ENCODE results near the gene NOBOX. TPM values are rescaled to one million over a fixed set of nuclear protein-coding genes. Genes with fewer than 3 reads are reported as not detected.

Gene NOBOX
- total RNA-seq, 1 donor from 2014 or later, result not detected

GRCh38 chr7:144415858-144416257, 12.4 kb upstream of the NOBOX start:
- Mint-ChIP-seq H3K4me3 (no peak overlapping the region), H3K36me3 (ENCODE audit: low read depth) (no peaks in the 10 kb centered on the region), H3K9me3 (no peaks in the 10 kb centered on the region), H3K27me3 (peaks cover 1% of the 10 kb centered on the region), H3K27ac (no peak overlapping the region), H3K4me1 (no peaks in the 10 kb centered on the region)
- ATAC-seq (ENCODE audit: low read depth) (no peak), DNase-seq (no peak)
- intact Hi-C loops (cut with micrococcal nuclease), result no loop called here
- ChIA-PET CTCF (no interaction called here), POLR2A (no interaction called here)
- TF ChIP-seq, protein P1, sequence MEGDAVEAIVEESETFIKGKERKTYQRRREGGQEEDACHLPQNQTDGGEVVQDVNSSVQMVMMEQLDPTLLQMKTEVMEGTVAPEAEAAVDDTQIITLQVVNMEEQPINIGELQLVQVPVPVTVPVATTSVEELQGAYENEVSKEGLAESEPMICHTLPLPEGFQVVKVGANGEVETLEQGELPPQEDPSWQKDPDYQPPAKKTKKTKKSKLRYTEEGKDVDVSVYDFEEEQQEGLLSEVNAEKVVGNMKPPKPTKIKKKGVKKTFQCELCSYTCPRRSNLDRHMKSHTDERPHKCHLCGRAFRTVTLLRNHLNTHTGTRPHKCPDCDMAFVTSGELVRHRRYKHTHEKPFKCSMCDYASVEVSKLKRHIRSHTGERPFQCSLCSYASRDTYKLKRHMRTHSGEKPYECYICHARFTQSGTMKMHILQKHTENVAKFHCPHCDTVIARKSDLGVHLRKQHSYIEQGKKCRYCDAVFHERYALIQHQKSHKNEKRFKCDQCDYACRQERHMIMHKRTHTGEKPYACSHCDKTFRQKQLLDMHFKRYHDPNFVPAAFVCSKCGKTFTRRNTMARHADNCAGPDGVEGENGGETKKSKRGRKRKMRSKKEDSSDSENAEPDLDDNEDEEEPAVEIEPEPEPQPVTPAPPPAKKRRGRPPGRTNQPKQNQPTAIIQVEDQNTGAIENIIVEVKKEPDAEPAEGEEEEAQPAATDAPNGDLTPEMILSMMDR (IDR thresholded peaks at IDR 0.05), result no peak

- intact Hi-C loops (cut with micrococcal nuclease), result no loop called here
- H3K27ac Mint-ChIP-seq, result no peak overlapping the region
- ChIA-PET POLR2A (no interaction called here), CTCF (no interaction called here)
- H3K27me3 Mint-ChIP-seq, result peaks cover 6% of the 10 kb centered on the region
- H3K9me3 Mint-ChIP-seq, result no peaks in the 10 kb centered on the region
- no peaks in the 10 kb centered on the region for H3K4me1 Mint-ChIP-seq
- TF ChIP-seq, protein P1 (IDR thresholded peaks at IDR 0.05), result no peak
- H3K36me3 Mint-ChIP-seq (ENCODE audit: low read depth), result no peaks in the 10 kb centered on the region
- DNase-seq (no peak), ATAC-seq (ENCODE audit: low read depth) (no peak)
- no peak overlapping the region for H3K4me3 Mint-ChIP-seq
Observed at GRCh38 chr7:144414815-144415214, 11.3 kb upstream of the NOBOX start.

DNA sequence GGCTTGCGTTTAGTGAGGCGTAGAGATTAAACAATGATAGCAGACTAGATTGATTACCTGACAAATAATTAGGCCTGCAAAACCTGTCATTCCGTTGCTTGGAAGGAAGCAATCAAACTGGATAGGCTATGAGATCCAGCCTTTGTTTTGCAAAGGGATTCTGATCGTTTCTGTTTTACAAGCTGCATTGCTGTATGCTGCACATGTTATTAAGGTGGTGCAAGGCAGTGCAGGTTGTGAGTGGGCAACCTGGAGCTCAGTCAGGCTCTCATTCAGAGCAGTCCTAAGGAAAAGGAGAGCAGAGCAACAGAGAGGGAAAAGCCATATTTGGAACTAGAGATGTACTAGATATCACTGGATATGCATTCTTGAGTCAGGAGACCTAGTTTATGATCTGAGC, 6.9 kb upstream of the NOBOX start:
- ChIA-PET CTCF (no interaction called here), POLR2A (no interaction called here)
- intact Hi-C loops (cut with micrococcal nuclease), result no loop called here
- Mint-ChIP-seq H3K9me3 (no peaks in the 10 kb centered on the region), H3K36me3 (ENCODE audit: low read depth) (no peaks in the 10 kb centered on the region), H3K27ac (no peak overlapping the region), H3K4me3 (no peak overlapping the region), H3K27me3 (peaks cover 11% of the 10 kb centered on the region), H3K4me1 (no peaks in the 10 kb centered on the region)
- TF ChIP-seq, protein P1 (IDR thresholded peaks at IDR 0.05), result no peak
- DNase-seq (no peak), ATAC-seq (ENCODE audit: low read depth) (no peak)

DNA sequence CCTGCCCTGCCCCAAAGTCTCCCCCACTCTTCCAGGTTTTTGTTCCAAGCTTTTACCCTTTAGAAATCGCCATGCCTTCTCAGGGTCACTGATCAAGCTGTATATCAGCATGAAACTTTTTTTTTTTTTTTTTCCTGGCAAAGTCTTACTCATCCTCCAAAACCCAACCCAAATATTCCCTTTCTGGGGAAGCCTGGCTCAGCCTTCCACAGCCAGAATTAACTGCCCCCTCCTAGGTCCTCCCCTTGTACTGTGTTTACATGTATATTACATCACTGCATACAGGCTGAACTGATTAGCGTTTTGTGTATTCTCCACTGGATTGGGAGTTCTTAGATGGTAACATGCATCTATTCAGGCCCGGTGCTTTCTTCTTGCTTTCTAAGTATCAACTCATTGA, 4.6 kb upstream of the NOBOX start:
- H3K4me3 Mint-ChIP-seq, result no peak overlapping the region
- TF ChIP-seq, protein P1 (IDR thresholded peaks at IDR 0.05), result no peak

DNA sequence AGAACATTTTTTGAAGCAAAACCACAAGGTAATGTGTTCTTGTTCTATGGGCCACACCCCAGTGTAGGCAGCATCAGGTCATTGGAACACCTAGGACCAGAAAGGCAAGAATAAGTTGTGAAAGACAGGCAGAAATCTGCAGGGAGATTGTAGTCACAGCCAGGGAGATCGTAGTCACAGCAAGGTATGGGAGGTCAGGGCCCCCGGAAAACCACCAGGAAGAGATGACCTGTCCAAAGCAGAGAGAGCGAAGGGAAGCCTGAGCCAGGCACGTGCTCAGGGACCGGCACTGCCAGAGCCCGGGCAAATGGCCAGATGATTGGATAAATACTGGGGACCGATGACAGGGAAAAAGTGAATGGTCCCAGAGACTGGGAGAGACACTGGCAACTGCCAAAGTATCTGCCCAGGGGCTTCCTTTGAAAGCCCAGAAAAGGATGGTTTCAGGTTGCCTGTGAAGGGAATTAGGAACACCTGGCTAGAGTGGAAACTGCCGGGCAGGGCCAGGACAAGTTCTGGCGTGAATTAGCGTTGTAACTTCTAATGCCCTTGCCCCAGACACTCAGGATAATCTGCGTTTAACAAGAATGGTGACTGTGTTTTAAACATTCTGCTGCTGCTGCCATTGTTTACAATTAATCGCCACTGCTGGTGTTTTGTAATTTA, 3.9 kb upstream of the NOBOX start:
- H3K27me3 Mint-ChIP-seq, result peaks cover 10% of the 10 kb centered on the region
- no peak overlapping the region for H3K27ac Mint-ChIP-seq
- no peaks in the 10 kb centered on the region for H3K9me3 Mint-ChIP-seq
- H3K36me3 Mint-ChIP-seq (ENCODE audit: low read depth), result no peaks in the 10 kb centered on the region
- intact Hi-C loops (cut with micrococcal nuclease), result no loop called here
- ATAC-seq (ENCODE audit: low read depth) (no peak), DNase-seq (no peak)
- ChIA-PET CTCF (no interaction called here), POLR2A (no interaction called here)
- no peak overlapping the region for H3K4me3 Mint-ChIP-seq
- H3K4me1 Mint-ChIP-seq, result no peaks in the 10 kb centered on the region
- TF ChIP-seq, protein P1 (IDR thresholded peaks at IDR 0.05), result no peak

More for the DNA sequence above, 4.6 kb upstream of the NOBOX start:
- intact Hi-C loops (cut with micrococcal nuclease), result no loop called here
- H3K27me3 Mint-ChIP-seq, result peaks cover 10% of the 10 kb centered on the region
- H3K9me3 Mint-ChIP-seq, result no peaks in the 10 kb centered on the region
- DNase-seq (no peak), ATAC-seq (ENCODE audit: low read depth) (no peak)
- CTCF ChIA-PET, result no interaction called here
- H3K36me3 Mint-ChIP-seq (ENCODE audit: low read depth), result no peaks in the 10 kb centered on the region
- POLR2A ChIA-PET, result no interaction called here
- no peak overlapping the region for H3K27ac Mint-ChIP-seq
- no peaks in the 10 kb centered on the region for H3K4me1 Mint-ChIP-seq

All from activated B cell treated with CpG ODN at 0.5 μM for 24 hours (primary cell).